GM23248 (cell line): Measurements from ENCODE around the gene CHRNA10. TPM values are rescaled to one million over a fixed set of nuclear protein-coding genes. Genes with fewer than 3 reads are reported as not detected.

ENCODE experiments used
- DNase-seq: peaks from one replicate; pipeline ENCODE4 v3.0.0-alpha.2; 2015
- H2AFZ ChIP-seq: fragments of 200-600 bp; sonication (generic); 2 replicates; pipeline ENCODE4 v1.6.1; 2016; ENCODE audit warnings: antibody characterized with exemption
- H3F3A ChIP-seq: fragments of 200-600 bp; sonication (generic); 2 replicates; pipeline ENCODE4 v1.6.1; 2016; ENCODE audit warnings: mild to moderate bottlenecking, antibody characterized with exemption, mixed run types; ENCODE audit not compliant: insufficient read depth
- H3K27ac ChIP-seq: fragments of 200-600 bp; sonication (generic); 2 replicates; pipeline ENCODE4 v1.5.1; 2016; ENCODE audit warnings: mild to moderate bottlenecking
- H3K27me3 ChIP-seq: fragments of 200-600 bp; sonication (generic); replicated peaks from 2 replicates; pipeline ENCODE4 v1.6.1; 2016; ENCODE audit warnings: mild to moderate bottlenecking; ENCODE audit not compliant: insufficient read depth
- H3K36me3 ChIP-seq: fragments of 200-600 bp; sonication (generic); 2 replicates; pipeline ENCODE4 v1.6.1; 2016; ENCODE audit warnings: low read depth, mild to moderate bottlenecking
- H3K4me1 ChIP-seq: fragments of 200-600 bp; sonication (generic); 2 replicates; pipeline ENCODE4 v1.6.1; 2016; ENCODE audit warnings: mild to moderate bottlenecking; ENCODE audit not compliant: insufficient read depth
- H3K4me2 ChIP-seq: fragments of 200-600 bp; sonication (generic); one replicate; pipeline ENCODE4 v1.6.1; 2016; ENCODE audit warnings: mild to moderate bottlenecking; ENCODE audit not compliant: unreplicated experiment
- H3K4me3 ChIP-seq: fragments of 200-600 bp; sonication (generic); 2 replicates; pipeline ENCODE4 v1.5.1; 2016; ENCODE audit warnings: mild to moderate bottlenecking
- H3K79me2 ChIP-seq: fragments of 200-600 bp; sonication (generic); 2 replicates; pipeline ENCODE4 v1.6.1; 2016; ENCODE audit warnings: mild to moderate bottlenecking; ENCODE audit not compliant: insufficient read depth
- H3K9ac ChIP-seq: fragments of 200-600 bp; sonication (generic); 2 replicates; pipeline ENCODE4 v1.6.1; 2016; ENCODE audit warnings: mild to moderate bottlenecking
- H3K9me2 ChIP-seq: fragments of 200-600 bp; sonication (generic); 2 replicates; pipeline ENCODE4 v1.6.1; 2016; ENCODE audit warnings: mixed run types, mild to moderate bottlenecking, moderate library complexity; ENCODE audit not compliant: insufficient read depth
- H3K9me3 ChIP-seq: fragments of 200-600 bp; sonication (generic); one replicate; pipeline ENCODE4 v1.6.1; 2017; ENCODE audit warnings: low read depth
- H4K20me1 ChIP-seq: fragments of 200-600 bp; sonication (generic); 2 replicates; pipeline ENCODE4 v1.6.0; 2016; ENCODE audit not compliant: insufficient read depth
- EZH2 ChIP-seq: fragments of 200-600 bp; sonication (generic); IDR thresholded peaks from 2 replicates; pipeline ENCODE4 v1.6.1; 2018; ENCODE audit warnings: antibody characterized with exemption, mild to moderate bottlenecking; ENCODE audit not compliant: insufficient read depth, poor library complexity, severe bottlenecking
- EZH2phosphoT487 ChIP-seq: fragments of 200-600 bp; sonication (generic); IDR thresholded peaks from 2 replicates; pipeline ENCODE4 v1.6.1; 2018; ENCODE audit warnings: antibody characterized with exemption, moderate library complexity, mild to moderate bottlenecking, low read depth; ENCODE audit not compliant: insufficient read depth
- WGBS, 2 experiments: methylation state at CpG; one replicate each; pipeline ENCODE4 v1.1.6; 2015 to 2017; ENCODE audit warnings: low lambda C conversion rate in 2 of 2, low coverage in 1 of 2; ENCODE audit errors: missing lambda C conversion rate in 2 of 2; 5-methylcytosine and 5-hydroxymethylcytosine counted together
- in situ Hi-C: fragments of 300-500 bp; cut with MboI; formaldehyde crosslinking; loops from 2 replicates; pipeline ENCODE4 v1.15.0; 2020
- polyA plus RNA-seq: library from polyadenylated mRNA; unstranded; fragments of >200 nt; fragmentation: Nextera tagmentation; extraction: Ambion mirVana; gene quantifications from 2 replicates; pipeline ENCODE4 v1.2.1, GENCODE V29; 2016
- total RNA-seq: library from RNA; depleted of rRNA; stranded (reverse); fragments of >200 nt; shearing (Covaris generic); gene quantifications from 2 replicates; pipeline ENCODE4 v1.2.3, GENCODE V29; 2014

Gene CHRNA10
- total and polyA plus RNA-seq, 2 experiments from 2014 or later: 0.28 to 0.65 TPM

GRCh38 chr11:3632070-3632660 is 39.0 kb downstream of the CHRNA10 start:
- in situ Hi-C loops: no loop called here
- Histone ChIP-seq H3K4me3 (no peak overlapping the region), H3K4me2 (no peak overlapping the region), H3F3A (no peaks in the 10 kb centered on the region), H3K79me2 (no peaks in the 10 kb centered on the region), H3K27me3 (0 out of 2 replicates have a peak, but pooled peaks cover 3% of the 10 kb centered on the region), H3K9ac (no peak overlapping the region), H3K9me2 (no peaks in the 10 kb centered on the region), H3K9me3 (no peaks in the 10 kb centered on the region), H3K27ac (no peak overlapping the region), H3K4me1 (no peaks in the 10 kb centered on the region), H2AFZ (no peak overlapping the region), H3K36me3 (no peaks in the 10 kb centered on the region), H4K20me1 (no peaks in the 10 kb centered on the region)
- TF ChIP-seq EZH2 (no peak), EZH2phosphoT487 (no peak)
- peak; percentile 13 for DNase-seq
- WGBS, 2 experiments: 76 to 87% methylated on average over 5 of the region's 5 CpGs

GRCh38 chr11:3631331-3631730 is 39.9 kb downstream of the CHRNA10 start:
- DNase-seq: peak; percentile 49
- WGBS, 2 experiments: 73 to 81% methylated on average over 4 of the region's 4 CpGs
- H3F3A ChIP-seq: no peaks in the 10 kb centered on the region

GRCh38 chr11:3627291-3627690 is 43.9 kb downstream of the CHRNA10 start:
- H3K4me2 ChIP-seq: no peak overlapping the region
- no peak overlapping the region for H3K4me3 ChIP-seq
- no peaks in the 10 kb centered on the region for H3K79me2 ChIP-seq
- no peaks in the 10 kb centered on the region for H3K9me2 ChIP-seq
- no peaks in the 10 kb centered on the region for H3F3A ChIP-seq
- 78 to 91% methylated on average over 1 of the region's 1 CpG for WGBS, 2 experiments
- DNase-seq: peak; percentile 85
- H2AFZ ChIP-seq: no peak overlapping the region
- H3K4me1 ChIP-seq: no peaks in the 10 kb centered on the region; the same call in 1 of the 2 replicates
- H3K27me3 ChIP-seq: no peaks in the 10 kb centered on the region
- no peak for TF ChIP-seq EZH2
- no peak for TF ChIP-seq EZH2phosphoT487
- H3K9ac ChIP-seq: no peak overlapping the region
- H3K9me3 ChIP-seq: no peaks in the 10 kb centered on the region
- no peaks in the 10 kb centered on the region for H4K20me1 ChIP-seq
- no peaks in the 10 kb centered on the region for H3K36me3 ChIP-seq
- no peak overlapping the region for H3K27ac ChIP-seq
- in situ Hi-C loops: no loop called here

More at GRCh38 chr11:3631331-3631730, 39.9 kb downstream of the CHRNA10 start:
- H3K36me3 ChIP-seq: no peaks in the 10 kb centered on the region
- H2AFZ ChIP-seq: no peak overlapping the region
- H3K27me3 ChIP-seq: 0 out of 2 replicates have a peak, but pooled peaks cover 3% of the 10 kb centered on the region
- H3K4me2 ChIP-seq: no peak overlapping the region
- no peaks in the 10 kb centered on the region for H3K79me2 ChIP-seq
- no peaks in the 10 kb centered on the region for H3K9me2 ChIP-seq
- H4K20me1 ChIP-seq: no peaks in the 10 kb centered on the region
- H3K4me1 ChIP-seq: no peaks in the 10 kb centered on the region; the same call in 1 of the 2 replicates
- no peak overlapping the region for H3K9ac ChIP-seq
- TF ChIP-seq EZH2phosphoT487 (no peak), EZH2 (no peak)
- no peak overlapping the region for H3K27ac ChIP-seq
- H3K4me3 ChIP-seq: no peak overlapping the region
- in situ Hi-C loops: no loop called here
- H3K9me3 ChIP-seq: no peaks in the 10 kb centered on the region

- DNase-seq: no peak
These were observed 44.8 kb downstream of the CHRNA10 start for GRCh38 chr11:3626250-3626960.

More at GRCh38 chr11:3626250-3626960, 44.8 kb downstream of the CHRNA10 start:
- H3K4me2 ChIP-seq: no peak overlapping the region
- WGBS, 2 experiments: 90 to 94% methylated on average over 23 of the region's 23 CpGs
- no peak overlapping the region for H3K4me3 ChIP-seq
- H3F3A ChIP-seq: no peaks in the 10 kb centered on the region
- no peak overlapping the region for H3K9ac ChIP-seq
- no peaks in the 10 kb centered on the region for H3K36me3 ChIP-seq
- no peaks in the 10 kb centered on the region for H3K27me3 ChIP-seq
- no peaks in the 10 kb centered on the region for H3K79me2 ChIP-seq
- no peak overlapping the region for H2AFZ ChIP-seq
- no peaks in the 10 kb centered on the region for H3K9me3 ChIP-seq
- no peaks in the 10 kb centered on the region for H4K20me1 ChIP-seq
- in situ Hi-C loops: no loop called here
- H3K9me2 ChIP-seq: no peaks in the 10 kb centered on the region
- TF ChIP-seq EZH2 (no peak), EZH2phosphoT487 (no peak)
- H3K27ac ChIP-seq: no peak overlapping the region
- H3K4me1 ChIP-seq: no peaks in the 10 kb centered on the region; the same call in 1 of the 2 replicates
